Sigmoid colon (tissue), 4 donors: ENCODE results near the gene TRDMT1.

Source experiments
- CTCF ChIP-seq, 4 experiments: fragments of 450-650 bp in 3 of 4; fragments of 200-600 bp in 1 of 4; IDR thresholded peaks; one replicate each; pipeline ENCODE4 v1.5.1; 2016 to 2019; ENCODE audit warnings: antibody characterized with exemption in 4 of 4, mild to moderate bottlenecking in 3 of 4, moderate library complexity in 2 of 4
- EP300 ChIP-seq, 4 donors: sonication (generic); formaldehyde crosslinking; IDR thresholded peaks; one replicate each; pipeline ENCODE4 v1.6.1; 2017; ENCODE audit warnings: antibody characterized with exemption in 4 of 4
- POLR2A ChIP-seq, 2 donors: fragments of 450-650 bp; IDR thresholded peaks; one replicate each; pipeline ENCODE4 v1.6.1; 2016; ENCODE audit warnings: antibody characterized with exemption in 2 of 2, mild to moderate bottlenecking in 2 of 2, moderate library complexity in 2 of 2
- POLR2AphosphoS5 ChIP-seq, 4 donors: sonication (generic); formaldehyde crosslinking; IDR thresholded peaks; one replicate each; pipeline ENCODE4 v1.6.1; 2017; ENCODE audit warnings: antibody characterized with exemption in 4 of 4

DNA sequence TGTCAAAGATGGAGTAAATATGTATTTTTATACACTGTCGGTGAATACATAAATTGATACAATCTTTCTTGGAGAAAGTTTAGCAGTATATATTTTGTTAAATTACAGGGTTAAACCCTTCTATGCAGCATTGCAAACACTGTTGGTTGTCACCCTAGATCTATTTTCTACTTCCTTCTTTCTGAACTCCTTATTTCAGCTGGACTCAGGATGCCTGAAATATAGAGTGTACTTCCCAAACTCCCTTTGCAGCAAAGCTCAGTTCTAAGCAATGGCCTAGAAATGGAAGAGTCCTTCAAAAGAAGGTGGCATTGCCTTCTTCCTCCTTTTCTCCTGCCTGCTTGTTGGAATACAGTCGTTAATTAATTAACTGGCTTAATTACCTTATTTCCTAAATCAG, 92.4 kb downstream of the TRDMT1 start:
- no peak for TF ChIP-seq POLR2A (IDR thresholded peaks at IDR 0.05)
- no peak for TF ChIP-seq POLR2AphosphoS5 (IDR thresholded peaks at IDR 0.05)
- TF ChIP-seq CTCF (IDR thresholded peaks at IDR 0.05), result no peak
- no peak for TF ChIP-seq EP300 (IDR thresholded peaks at IDR 0.05)
